GM21825 (cell line): ENCODE results near the gene CCDC85A.

ENCODE experiments used
- ATAC-seq: cut with Tn5 transposase; IDR thresholded peaks from one replicate; pipeline ENCODE4 v1.9.1; 2021; ENCODE audit warnings: mild to moderate bottlenecking, moderate library complexity; ENCODE audit not compliant: unreplicated experiment

The CCDC85A gene

DNA sequence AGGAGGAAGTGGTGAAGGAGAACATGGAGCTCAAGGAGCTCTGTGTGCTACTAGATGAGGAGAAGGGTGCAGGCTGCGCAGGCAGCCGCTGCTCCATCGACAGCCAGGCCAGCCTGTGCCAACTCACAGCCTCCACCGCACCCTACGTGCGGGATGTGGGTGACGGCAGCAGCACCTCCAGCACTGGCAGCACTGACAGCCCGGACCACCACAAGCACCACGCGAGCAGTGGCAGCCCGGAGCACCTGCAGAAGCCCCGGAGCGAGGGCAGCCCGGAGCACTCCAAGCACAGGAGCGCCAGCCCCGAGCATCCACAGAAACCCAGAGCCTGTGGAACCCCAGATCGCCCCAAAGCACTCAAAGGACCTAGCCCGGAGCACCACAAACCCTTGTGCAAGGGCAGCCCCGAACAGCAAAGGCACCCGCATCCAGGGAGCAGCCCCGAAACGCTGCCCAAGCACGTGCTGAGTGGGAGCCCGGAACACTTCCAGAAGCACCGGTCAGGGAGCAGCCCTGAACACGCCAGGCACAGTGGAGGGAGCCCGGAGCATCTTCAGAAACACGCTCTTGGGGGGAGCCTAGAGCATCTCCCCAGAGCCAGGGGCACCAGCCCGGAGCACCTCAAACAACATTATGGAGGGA, 9.0 kb downstream of the CCDC85A start:
- ATAC-seq: no peak

DNA sequence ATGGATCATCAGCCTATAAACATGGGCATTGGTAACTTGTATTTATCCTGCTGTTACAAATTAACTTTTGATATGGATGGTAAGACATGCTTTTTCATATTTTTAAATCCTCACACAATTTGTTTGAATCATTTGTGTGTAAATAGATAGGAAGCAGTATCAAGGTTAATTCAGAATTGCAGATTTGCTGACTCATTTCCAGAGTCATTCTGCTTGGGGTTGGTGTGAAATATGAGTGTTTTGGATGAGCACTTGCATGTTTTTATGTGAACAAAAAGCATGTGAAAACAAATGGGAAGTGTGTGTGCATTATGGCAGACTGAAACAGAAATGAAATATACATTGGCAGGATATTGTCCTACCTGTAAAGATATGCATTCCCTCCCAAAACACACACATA, 11.8 kb downstream of the CCDC85A start:
- no peak for ATAC-seq

DNA sequence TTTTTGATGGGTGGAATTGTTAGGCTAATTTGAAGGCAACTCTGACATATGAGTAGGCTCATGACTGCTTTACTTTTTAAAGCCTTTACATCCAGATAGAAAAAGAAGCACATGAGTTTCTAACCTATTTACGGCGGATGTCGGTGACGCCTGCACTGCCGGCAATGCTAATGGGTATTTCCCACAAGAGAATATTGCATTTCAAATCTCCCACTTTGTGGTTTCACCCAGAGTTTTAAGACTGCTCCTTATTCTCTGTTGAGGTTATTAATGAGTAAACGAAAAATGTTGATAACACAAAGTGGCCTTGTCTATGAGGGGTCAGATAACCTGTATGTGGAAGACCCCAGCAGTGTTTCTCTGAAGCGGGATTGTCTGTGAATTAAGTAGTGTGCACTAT, 14.0 kb downstream of the CCDC85A start:
- no peak for ATAC-seq

DNA sequence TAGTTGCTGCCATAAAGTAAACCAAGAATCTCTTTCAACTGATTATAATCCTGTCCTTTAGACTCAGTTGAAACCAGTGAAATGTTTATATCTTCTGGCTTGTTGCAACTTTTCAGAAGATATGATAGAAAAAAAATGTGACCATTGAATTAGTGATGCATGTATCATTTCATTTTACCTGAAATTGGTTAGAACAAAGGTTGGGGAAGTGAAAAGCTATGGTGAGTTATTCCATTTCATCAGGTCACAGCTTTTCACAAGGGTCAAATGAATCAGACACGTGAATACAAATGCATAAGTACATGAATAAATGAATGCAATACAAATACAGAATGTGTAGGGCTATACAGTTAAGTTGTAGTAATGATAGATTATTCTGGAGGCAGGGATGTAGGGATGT, 15.1 kb downstream of the CCDC85A start:
- ATAC-seq: no peak

DNA sequence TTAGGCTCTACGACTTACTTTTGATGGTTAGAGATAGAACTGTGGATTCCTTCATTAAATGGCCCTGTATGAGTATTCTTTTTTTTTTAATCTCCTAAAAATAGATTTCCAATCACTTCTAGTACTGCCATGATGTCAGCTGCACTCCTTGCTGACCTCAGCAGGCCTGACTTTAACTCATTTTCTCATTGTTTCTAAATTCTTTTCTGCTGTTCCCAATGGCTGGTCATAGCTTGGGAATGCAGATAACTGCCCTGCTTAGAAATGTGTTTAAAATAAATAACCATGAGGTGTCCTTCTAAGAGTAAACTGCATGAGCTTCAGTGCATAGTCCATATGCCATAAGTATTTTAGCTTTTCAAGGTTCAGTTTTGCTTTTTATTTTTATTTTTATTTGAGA, 15.7 kb downstream of the CCDC85A start:
- no peak for ATAC-seq

DNA sequence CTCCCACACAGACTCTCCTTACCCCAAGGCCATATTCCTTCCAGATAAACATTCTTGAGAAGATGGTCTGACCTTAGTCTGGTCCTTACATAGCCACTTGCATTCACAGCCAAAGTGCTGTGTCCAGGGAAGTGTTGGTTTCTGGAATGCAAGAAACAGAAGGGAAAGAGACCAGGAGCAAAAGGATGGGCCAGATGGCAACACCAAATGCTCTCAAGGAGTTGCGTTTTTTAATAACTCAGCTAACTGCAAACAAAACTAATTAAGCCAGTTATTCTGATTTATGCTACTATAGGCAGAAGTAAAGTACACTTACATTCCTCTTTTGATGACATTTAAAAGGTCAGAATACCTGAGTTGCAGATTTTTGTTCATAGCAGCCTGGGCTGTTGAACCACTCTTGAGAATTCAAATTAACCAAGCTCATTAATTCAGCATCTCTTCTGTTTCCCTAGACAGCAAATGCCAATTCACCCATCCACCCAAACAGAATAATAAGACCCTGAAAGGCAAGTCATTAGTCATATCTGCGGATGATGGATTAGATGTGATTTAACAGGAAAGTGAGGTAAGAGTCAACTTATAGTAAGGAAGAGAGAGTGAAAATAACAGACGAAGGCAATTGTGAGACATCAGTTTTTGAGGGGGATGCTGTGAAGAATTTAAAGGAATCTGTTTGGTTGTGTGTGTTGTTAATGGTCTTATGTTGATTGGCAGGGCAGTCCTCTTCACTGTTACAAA, 18.8 kb downstream of the CCDC85A start:
- no peak for ATAC-seq

DNA sequence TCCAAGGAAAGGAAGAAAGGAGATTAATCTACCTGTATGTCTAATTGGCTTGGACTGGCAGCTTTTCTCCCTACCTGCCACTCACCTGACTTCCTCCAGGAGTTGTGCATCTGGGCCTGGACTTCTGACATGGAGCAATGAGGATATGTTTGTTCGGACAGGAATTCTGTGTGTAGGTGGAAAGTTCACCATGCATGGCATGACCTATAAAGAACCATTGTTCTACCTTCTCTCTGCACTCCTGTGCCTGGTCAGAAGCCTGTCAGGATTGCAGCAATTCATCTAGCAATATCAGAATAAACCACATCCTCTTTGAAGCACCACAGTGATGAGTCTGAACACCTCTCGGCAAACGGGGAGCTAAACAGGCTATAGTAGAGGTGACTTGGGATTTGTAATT, 20.8 kb downstream of the CCDC85A start:
- ATAC-seq: no peak

DNA sequence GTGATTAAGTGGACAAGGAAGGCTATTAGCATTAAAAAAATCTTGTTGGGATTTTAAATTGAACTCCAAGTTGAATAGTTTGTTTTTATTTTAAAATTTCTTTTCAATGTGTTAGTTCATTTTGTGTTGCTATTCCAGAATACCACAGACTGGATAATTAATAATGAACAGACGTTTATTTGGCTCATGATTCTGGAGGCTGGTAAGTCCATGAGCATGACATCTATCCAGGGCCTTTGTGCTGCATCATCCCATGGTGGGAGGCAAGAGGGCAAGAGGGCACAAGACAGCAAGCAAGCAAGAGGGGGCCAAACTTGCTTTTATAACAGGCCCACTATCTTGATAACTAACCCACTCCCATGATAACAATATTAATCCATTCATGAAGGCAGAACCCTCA, 22.5 kb downstream of the CCDC85A start:
- no peak for ATAC-seq

DNA sequence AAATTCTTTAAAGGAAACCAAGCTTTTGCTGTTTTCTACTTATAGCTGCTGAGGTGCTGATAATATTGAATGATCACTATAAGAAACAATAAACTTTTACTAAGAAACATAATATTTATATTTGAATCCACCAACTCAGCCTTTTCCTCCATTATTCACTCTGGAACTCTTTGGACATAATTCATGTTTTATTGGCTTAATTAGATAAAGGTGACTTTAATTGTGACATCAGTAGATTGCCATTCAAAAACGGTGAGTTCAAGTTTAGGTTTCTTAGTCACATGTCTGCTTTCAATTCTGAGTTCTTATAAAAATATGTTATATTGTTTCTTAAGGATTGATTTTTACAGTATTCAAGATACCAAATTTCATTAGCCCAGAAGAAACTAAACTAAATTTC, 24.0 kb downstream of the CCDC85A start:
- no peak for ATAC-seq

DNA sequence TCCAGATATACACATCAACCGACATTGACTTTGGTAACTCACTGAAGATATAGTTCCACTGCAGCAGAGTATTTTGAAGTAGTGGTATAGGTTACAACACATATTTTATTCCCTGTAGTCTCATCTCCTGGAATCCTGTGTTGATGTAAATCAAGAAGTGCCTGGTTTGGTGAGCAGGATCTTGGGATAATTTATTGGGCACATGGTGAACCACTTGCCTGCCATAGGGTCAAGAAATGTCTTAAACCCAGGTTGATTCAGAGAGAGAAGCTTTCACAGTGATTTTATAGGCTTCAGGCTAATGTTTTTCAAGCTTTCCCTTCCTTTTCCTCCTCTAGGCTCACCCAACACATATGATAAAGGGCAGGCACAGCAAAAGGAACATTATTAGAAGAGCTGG, 24.6 kb downstream of the CCDC85A start:
- no peak for ATAC-seq

DNA sequence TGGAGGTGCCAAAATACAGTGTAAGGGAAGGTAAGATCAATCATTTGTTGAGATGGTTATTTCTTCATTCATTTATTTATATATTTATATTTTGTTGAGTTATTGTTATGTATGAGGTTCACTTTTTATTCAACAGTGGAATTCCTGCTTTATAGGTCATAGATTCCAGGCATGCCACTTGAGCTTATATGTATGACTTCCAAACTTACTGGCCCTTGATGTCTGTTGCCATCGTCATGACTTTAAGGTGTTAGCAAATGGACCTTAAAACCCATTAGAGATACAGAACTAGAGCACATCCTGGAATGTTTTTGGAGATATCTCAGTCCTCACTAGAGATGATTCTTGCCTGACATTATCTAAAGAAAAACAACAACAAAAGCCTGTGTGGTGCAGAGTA, 25.9 kb downstream of the CCDC85A start:
- ATAC-seq: no peak

DNA sequence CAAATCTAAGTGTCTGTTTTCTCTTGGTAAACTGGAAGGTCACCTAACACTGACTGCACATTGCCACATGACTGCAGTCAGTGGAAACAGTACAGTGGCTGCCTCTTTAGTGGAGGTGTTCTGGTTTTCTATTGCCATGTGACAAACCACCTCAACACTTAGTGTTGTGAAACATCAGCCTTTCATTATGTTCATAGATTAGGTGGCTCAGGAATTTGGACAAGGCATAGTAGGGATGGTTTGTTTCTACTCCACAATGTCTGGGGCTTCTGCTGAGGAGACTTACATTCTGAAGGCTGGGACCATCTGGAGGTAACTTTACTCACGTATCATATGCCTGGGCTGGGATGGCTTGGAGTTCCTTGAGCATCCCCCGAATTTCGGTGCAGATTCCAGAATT, 26.5 kb downstream of the CCDC85A start:
- no peak for ATAC-seq

DNA sequence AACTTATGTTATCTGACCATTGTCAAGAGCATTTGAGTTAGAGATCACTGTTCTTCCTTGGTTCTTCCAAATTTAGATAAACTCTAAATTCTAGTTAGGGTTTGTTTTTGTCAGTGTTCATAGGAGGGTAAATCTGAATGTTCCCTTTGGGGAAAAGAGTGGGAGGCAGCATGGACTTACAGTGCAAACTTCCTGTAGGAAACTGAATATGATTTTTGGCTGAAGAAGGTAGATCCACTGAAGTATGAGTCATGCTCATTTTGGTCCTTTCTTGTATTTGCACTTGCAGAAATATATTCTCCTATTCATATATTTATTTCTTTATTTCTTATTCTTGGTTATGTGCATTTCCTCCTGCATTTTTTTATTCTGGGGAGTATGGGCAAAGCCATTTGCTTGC, 27.3 kb downstream of the CCDC85A start:
- no peak for ATAC-seq

DNA sequence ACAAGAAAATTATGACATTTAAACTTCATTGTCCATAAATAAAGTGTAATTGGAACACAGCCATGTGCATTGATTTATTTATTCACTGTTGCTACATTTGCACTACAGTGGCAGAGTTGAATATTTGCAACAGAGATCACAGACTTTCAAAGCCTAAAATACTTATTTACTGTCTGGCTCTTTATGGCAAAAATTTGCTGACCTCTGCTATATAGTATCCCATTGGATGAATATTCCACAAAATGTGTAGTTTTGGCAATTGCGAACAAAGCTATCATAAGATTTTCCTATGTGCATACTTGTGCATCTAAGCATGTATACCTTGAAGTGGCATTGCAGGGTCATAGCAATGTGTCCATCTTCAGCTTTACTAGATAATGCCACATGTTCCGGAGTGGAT, 32.1 kb downstream of the CCDC85A start:
- ATAC-seq: no peak

DNA sequence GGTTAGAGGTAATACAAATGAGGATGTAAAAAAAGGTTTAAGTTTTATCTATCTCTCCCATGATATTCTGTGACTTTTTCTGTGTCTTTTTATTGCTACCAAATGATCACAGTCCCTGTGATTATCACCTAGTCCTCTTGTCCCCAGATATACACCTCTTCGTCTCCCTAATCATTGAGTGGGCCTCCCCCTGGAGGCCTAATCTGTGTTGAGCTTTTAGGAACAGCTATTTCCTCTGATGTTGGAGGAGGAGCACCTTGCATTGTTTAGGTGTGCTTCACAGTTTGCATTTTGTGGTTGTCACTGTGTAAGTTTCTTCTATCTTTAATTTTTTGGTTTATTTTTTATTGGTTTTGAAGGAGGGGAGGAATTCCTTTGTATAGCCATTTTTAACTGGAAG, 33.3 kb downstream of the CCDC85A start:
- no peak for ATAC-seq

DNA sequence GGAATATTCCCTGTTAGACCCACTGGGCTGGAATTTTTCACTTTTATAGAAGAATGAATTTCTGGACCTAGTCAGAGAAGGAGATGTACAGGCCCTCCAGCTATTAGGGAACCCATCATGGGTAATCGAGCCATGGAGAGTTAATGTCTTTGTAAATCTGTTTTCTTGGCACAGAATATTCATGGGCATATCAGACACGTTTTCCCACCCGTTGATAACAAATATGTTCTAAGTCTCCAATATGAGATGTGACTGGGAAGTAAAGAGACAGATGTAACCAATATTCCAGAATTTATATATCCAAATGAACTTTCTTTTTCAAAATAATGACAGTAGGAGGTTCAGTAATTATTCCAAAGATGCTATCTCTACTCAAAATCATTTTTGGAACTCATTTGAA, 38.7 kb downstream of the CCDC85A start:
- ATAC-seq: no peak

DNA sequence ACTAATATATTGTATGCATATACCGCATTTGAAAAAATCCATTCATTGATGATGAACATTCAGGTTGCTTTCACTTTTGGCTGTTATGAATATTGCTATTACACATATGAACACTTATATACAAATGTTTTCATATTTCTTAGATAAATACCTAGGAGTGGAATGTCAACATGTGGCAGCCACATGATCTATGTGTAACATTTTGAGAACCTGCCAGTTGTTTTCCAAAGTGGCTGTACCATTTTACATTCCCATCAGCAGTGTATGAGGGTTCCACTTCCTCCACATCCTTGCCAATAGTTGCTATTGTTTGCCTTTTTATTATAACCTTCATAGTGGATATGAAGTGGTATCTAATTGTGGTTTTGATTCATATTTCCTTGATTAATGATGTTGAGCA, 40.5 kb downstream of the CCDC85A start:
- no peak for ATAC-seq

DNA sequence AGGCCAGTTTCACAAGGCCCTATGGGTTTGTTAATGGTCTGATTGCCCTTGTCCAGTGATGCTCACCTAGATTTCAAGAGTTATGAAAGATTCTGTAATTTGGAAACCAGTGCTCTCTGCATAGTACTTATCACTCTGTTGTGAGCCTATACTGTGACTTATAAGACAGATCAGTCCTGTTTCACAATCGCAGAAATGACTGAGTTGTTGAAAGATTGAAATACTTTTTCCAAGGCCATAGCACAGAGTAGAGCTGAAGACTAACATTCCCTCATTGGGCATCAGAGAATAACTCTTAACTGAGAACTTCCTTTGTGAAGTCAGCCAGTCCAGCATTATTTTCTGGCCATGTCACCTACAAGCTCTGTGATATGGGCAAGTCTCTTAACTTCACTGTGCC, 44.0 kb downstream of the CCDC85A start:
- ATAC-seq: no peak

DNA sequence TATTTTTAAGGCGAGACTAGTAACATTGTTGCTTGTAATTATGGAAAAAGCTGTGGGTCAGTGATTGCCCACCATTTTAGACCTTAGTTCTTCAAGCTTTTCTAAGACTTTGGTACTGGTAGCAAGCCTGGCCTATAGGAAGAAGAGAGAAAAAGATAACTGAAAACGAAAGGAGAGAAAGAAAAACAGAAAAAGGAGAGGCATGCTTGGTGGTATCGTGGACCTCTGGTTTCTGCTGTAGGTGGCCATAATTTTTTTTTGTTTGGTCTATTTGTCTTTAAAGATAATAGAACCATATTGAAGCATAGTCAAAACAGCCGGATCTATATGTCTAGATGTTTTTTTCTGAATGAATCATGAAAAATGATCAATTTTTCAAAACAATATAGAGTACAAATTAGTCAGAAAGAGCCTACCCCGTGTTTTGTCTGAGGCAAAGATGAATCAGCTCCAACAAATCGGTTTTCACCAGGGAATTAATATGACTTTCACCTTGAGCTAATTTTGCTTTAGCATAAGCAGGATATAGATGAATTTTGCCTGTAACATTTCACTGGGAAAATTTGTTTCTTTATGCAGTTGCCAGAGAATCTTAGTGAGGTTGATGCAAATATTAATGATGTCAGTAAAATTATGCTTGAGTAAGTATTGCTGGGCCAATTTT, 45.7 kb downstream of the CCDC85A start:
- no peak for ATAC-seq

DNA sequence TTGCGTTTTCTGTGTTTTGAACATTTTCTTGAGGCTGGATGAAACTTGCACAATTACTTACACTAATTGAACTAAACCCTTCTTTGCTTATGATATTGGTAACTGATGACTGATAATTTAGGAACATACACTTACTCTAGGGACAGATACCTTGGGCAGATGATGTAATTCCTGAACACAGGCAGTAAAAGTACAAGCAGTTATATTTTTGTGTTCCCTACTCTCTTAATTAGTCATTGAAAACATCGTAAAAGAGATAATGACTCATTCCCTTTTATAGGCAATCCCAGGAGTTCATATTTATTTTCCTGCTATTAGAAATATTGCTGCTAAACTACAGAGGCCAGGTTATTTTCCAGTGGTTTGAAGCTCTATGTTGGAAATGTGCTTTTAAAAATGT, 46.4 kb downstream of the CCDC85A start:
- no peak for ATAC-seq

DNA sequence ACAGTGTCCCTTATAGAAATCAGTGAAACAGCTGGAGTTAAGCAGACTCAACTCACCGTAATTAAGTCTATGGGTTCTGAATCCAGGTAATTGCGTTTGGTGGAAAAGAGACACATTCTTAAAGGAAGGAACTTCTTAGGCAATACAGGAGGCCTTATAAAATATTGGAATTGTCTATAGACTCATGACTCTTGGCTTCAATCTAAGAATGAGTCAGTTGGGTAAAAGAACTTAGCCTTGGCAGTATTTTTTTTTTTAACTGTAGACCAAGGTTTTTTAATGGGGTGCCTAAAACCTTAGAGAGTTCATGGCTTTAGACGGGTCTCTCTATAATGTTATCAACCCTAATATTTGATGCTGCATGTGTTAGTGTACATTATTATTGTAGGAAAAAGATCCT, 47.6 kb downstream of the CCDC85A start:
- ATAC-seq: no peak

DNA sequence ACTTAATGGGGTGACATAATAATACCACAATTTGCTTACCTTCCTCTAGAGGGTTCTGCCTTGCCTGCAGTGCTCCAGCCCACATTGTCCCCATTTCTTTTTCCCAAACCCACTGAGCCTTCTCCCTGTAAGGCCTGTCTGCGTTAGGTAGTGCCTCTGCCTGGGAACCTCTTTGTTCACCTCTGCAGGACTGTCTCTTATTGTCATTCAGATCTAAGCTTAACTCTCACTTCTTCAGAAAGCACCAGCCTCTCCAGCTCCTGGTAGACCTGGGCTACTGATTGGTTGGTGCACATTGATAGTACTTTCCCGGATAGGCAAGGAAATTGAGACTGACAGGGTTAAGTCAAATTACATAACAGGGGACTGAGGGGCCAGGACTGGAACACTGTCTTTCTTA, 49.1 kb downstream of the CCDC85A start:
- no peak for ATAC-seq
